Activated T-helper 1 cell treated with anti-CD3 and anti-CD28 coated beads, Interleukin-2, amount 50 U/mL, for 16 hours (primary cell): ENCODE results near the gene PRODH.
"Not testable (repeated sequence)": the region's sequence is repeated elsewhere in the genome, so short reads cannot be mapped to it uniquely, and the experiment has no call there.

Source experiments
- DNase-seq, 2 donors: peaks; one replicate each; pipeline ENCODE4 v3.0.0-alpha.2; 2020; ENCODE audit warnings: low read depth in 1 of 2, low spot score in 1 of 2

PRODH gene

GRCh38 chr22:18954990-18955571, 19.0 kb upstream of the PRODH start:
- no peak for DNase-seq

- peak in 1 of 2 donors; percentile 31 for DNase-seq
Observed at GRCh38 chr22:18954303-18954989, 18.4 kb upstream of the PRODH start.

GRCh38 chr22:18953128-18953527, 17.0 kb upstream of the PRODH start:
- DNase-seq, result not testable (repeated sequence)

- DNase-seq, result no peak
Observed at GRCh38 chr22:18952022-18952421, 15.9 kb upstream of the PRODH start.

- no peak for DNase-seq
Observed at GRCh38 chr22:18950141-18950540, 14.0 kb upstream of the PRODH start.

GRCh38 chr22:18947905-18948304, 11.8 kb upstream of the PRODH start:
- no peak for DNase-seq

- not testable (repeated sequence) for DNase-seq
Observed at GRCh38 chr22:18947105-18947504, 11.0 kb upstream of the PRODH start.

- not testable (repeated sequence) for DNase-seq
Observed at GRCh38 chr22:18938691-18939090, 2.6 kb upstream of the PRODH start.

- not testable (repeated sequence) for DNase-seq
Observed at GRCh38 chr22:18934688-18935087, 1.4 kb downstream of the PRODH start.

GRCh38 chr22:18933914-18934313, 2.2 kb downstream of the PRODH start:
- no peak for DNase-seq

- DNase-seq, result no peak
Observed at GRCh38 chr22:18931905-18932652, 4.0 kb downstream of the PRODH start.

GRCh38 chr22:18929459-18929858, 6.6 kb downstream of the PRODH start:
- no peak for DNase-seq

- no peak for DNase-seq
Observed at GRCh38 chr22:18927573-18927972, 8.5 kb downstream of the PRODH start.

GRCh38 chr22:18927020-18927419, 9.1 kb downstream of the PRODH start:
- no peak for DNase-seq

- DNase-seq, result no peak
Observed at GRCh38 chr22:18925368-18926064, 10.6 kb downstream of the PRODH start.

- DNase-seq, result not testable (repeated sequence)
Observed at GRCh38 chr22:18920257-18920902, 15.7 kb downstream of the PRODH start.

GRCh38 chr22:18917818-18918217, 18.3 kb downstream of the PRODH start:
- DNase-seq, result not testable (repeated sequence)

GRCh38 chr22:18915550-18915949, 20.5 kb downstream of the PRODH start:
- DNase-seq, result not testable (repeated sequence)

GRCh38 chr22:18914558-18914957, 21.5 kb downstream of the PRODH start:
- DNase-seq, result not testable (repeated sequence)

- not testable (repeated sequence) for DNase-seq
Observed at GRCh38 chr22:18912264-18912946, 23.7 kb downstream of the PRODH start.
